ENCODE measurements around the gene SETD1B.
"Not testable (repeated sequence)": the region's sequence is repeated elsewhere in the genome, so short reads cannot be mapped to it uniquely, and the experiment has no call there.

SETD1B gene

DNA sequence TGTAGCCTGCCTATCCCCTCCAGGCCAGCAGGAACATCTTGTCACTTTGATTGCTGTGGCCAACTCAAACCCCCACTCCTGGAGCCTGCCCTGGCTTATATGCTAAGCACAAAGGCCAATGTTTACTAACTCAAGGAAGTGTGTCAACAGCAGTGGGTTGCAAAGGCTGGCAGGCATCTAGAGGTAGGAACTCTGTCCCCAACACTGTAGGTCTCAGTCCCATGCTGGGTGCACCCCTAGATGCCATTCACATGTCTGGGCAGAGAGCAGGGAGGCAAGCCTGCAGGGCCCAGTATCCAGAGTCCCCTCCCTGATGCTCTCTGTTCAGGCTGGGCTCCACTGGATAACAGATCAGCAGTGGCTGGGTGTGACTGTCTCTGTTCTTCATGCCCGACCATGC, 56.4 kb downstream of the SETD1B start:
- DNase-seq = no peak

- DNase-seq = not testable (repeated sequence)
Measured at GRCh38 chr12:121860699-121861098, 56.9 kb downstream of the SETD1B start.

- DNase-seq = no peak
Measured at GRCh38 chr12:121861636-121862254, 57.9 kb downstream of the SETD1B start.

- DNase-seq = no peak
Measured at GRCh38 chr12:121866331-121866730, 62.5 kb downstream of the SETD1B start.

DNA sequence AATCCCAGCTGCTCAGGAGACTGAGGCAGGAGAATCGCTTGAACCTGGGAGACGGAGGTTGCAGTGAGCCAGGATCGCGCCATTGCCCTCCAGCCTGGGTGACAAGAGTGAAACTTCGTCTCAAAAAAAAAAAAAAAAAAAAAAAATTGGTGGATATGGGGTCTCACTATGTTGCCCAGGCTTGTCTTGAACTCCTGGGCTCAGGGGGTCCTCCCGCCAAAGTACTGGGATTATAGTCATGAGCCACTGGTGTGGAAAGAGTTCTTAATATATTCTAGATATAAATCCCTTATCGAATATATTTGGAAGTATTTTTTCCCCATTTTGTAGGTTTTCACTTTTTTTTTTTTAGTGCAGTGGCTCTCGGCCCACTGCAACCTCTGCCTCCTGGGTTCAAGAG, 65.4 kb downstream of the SETD1B start:
- not testable (repeated sequence) for DNase-seq

GRCh38 chr12:121871467-121871866, 67.7 kb downstream of the SETD1B start:
- DNase-seq = no peak

- DNase-seq = no peak
Measured at GRCh38 chr12:121872546-121873215, 68.9 kb downstream of the SETD1B start.

DNA sequence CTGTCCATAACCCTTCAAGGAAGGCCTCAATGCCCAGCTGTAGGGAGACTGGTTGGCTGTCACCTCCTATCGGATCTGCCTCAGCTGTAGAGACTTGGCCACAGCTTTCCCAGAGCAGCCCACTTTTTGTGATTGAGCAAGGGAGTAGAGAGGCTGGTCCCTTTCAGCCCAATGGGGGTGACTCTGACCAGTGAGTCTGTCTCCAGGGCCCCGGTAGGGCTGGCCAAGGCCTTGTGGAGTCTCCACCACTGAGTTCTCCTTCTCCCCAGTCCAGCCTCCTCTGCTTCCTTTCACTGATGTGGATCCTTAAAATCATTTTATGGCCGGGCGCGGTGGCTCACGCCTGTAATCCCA, 69.4 kb downstream of the SETD1B start:
- no peak for DNase-seq

DNA sequence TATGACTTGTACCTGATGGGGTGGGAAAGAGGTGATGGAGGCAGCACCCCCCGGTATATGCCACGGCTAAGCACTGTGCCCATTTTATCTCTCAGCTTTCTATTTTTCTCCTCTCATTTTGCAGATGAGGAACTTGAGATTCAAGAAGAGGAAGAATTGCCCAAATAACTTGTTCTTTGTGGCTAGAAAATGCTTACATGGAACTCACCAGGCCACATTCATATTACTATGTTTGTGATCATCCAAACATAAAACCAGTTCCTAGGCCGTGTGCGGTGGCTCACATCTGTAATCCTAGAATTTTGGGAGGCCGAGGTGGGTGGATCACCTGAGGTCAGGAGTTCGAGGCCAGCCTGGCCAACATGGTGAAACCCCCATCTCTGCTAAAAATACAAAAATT, 70.3 kb downstream of the SETD1B start:
- no peak for DNase-seq

- DNase-seq = no peak
Measured at GRCh38 chr12:121875582-121875981, 71.8 kb downstream of the SETD1B start.

- not testable (repeated sequence) for DNase-seq
Measured at GRCh38 chr12:121876080-121876447, 72.3 kb downstream of the SETD1B start.
